HCT116 (cell line): ENCODE results near the gene POU4F1. TPM values are rescaled to one million over a fixed set of nuclear protein-coding genes. Genes with fewer than 3 reads are reported as not detected.

Experiments
- ATAC-seq: fragments of 200-7000 bp; cut with Tn5 transposase; 2 replicates; pipeline ENCODE4 v1.9.1; 2020; ENCODE audit warnings: mild to moderate bottlenecking, moderate library complexity
- BruUV-seq: library from RNA; stranded (reverse); fragments of 400-500 nt; replicated peaks from 2 replicates; lab custom pipeline; 2021; lab: Mats Ljungman, UMichigan
- CTCF ChIA-PET: fragments of 300-600 bp; sonication (Branson Sonifier 250); formaldehyde crosslinking; loops from one replicate; lab custom pipeline; 2021; ENCODE audit warnings: antibody characterized with exemption; lab: Charles Lee
- POLR2A ChIA-PET: fragments of 300-600, 350-600 bp; sonication (Branson Sonifier 250); formaldehyde crosslinking; loops from one replicate; lab custom pipeline; 2021; ENCODE audit warnings: antibody characterized with exemption; lab: Charles Lee
- RAD21 ChIA-PET, 2 experiments: fragments of 300-600 bp; sonication (Branson Sonifier 250); formaldehyde crosslinking; loops; one replicate each; lab custom pipeline; 2023; ENCODE audit warnings: low total read pairs in 2 of 2; ENCODE audit not compliant: uncharacterized antibody in 2 of 2, unreplicated experiment in 2 of 2, low non-redundant PET in 1 of 2; lab: Charles Lee
- DNase-seq: peaks from one replicate; pipeline ENCODE4 v3.0.0-alpha.2; 2010; ENCODE audit warnings: low read depth, low spot score
- H2AFZ ChIP-seq: fragments of 200-600 bp; shearing (Covaris generic), sonication (generic); 2 replicates; pipeline ENCODE4 v1.6.1; 2017; ENCODE audit warnings: low read depth, mixed run types, mixed read lengths, antibody characterized with exemption, low read length; ENCODE audit not compliant: poor library complexity, severe bottlenecking
- H3K27ac ChIP-seq: 2 replicates; pipeline ENCODE4 v1.5.1; 2012; ENCODE audit warnings: low read depth, low read length
- H3K27me3 ChIP-seq: fragments of 200-600 bp; sonication (generic); 2 replicates; pipeline ENCODE4 v1.6.1; 2016; ENCODE audit warnings: mixed run types, low read length, mixed read lengths; ENCODE audit not compliant: insufficient read depth
- H3K36me3 ChIP-seq, 2 experiments: fragments of 200-500 bp in 1 of 2; fragments of 200-600 bp in 1 of 2; sonication (Bioruptor generic) in 1 of 2; sonication (generic) in 1 of 2; 2 replicates each; pipeline versions ENCODE4 v1.5.1 to v1.6.1; 2014 to 2016; ENCODE audit warnings: low read length in 2 of 2, inconsistent platforms in 1 of 2, mixed read lengths in 1 of 2, mixed run types in 1 of 2; ENCODE audit not compliant: insufficient read depth in 2 of 2, control insufficient read depth in 1 of 2
- H3K4me1 ChIP-seq, 2 experiments: fragments of 200-600 bp in 1 of 2; sonication (generic) in 1 of 2; 2 replicates each; pipeline versions ENCODE4 v1.5.1 to v1.6.1; 2012 to 2017; ENCODE audit warnings: low read length in 2 of 2, inconsistent platforms in 1 of 2, mild to moderate bottlenecking in 1 of 2, mixed read lengths in 1 of 2, mixed run types in 1 of 2, moderate library complexity in 1 of 2; ENCODE audit not compliant: insufficient read depth in 2 of 2, control insufficient read depth in 1 of 2
- H3K4me2 ChIP-seq: fragments of 200-600 bp; sonication (generic); 2 replicates; pipeline ENCODE4 v1.6.1; 2017; ENCODE audit warnings: mixed run types, low read length, mixed read lengths
- H3K4me3 ChIP-seq, 2 experiments: fragments of 200-600 bp in 1 of 2; sonication (generic) in 1 of 2; replicated peaks in 1 of 2; 2 replicates each; pipeline ENCODE4 v1.5.1; 2011 to 2016; ENCODE audit warnings: low read length in 2 of 2, control low read depth in 1 of 2, low read depth in 1 of 2, mild to moderate bottlenecking in 1 of 2, mixed read lengths in 1 of 2, mixed run types in 1 of 2
- H3K79me2 ChIP-seq: fragments of 200-600 bp; sonication (generic); 2 replicates; pipeline ENCODE4 v1.6.1; 2017; ENCODE audit warnings: mild to moderate bottlenecking, mixed run types, low read length, moderate library complexity, mixed read lengths; ENCODE audit not compliant: insufficient read depth
- H3K9ac ChIP-seq: fragments of 200-600 bp; sonication (generic); 2 replicates; pipeline ENCODE4 v1.6.1; 2016; ENCODE audit warnings: low read length, mixed read lengths
- H3K9me2 ChIP-seq: fragments of 200-600 bp; sonication (generic), shearing (Covaris generic); 2 replicates; pipeline ENCODE4 v1.6.1; 2017; ENCODE audit warnings: mixed run types, mild to moderate bottlenecking, moderate library complexity; ENCODE audit not compliant: insufficient read depth
- H3K9me3 ChIP-seq, 2 experiments: fragments of 200-500 bp in 1 of 2; fragments of 200-600 bp in 1 of 2; sonication (Bioruptor generic) in 1 of 2; sonication (generic) in 1 of 2; 2 replicates each; pipeline ENCODE4 v1.6.1; 2014 to 2017; ENCODE audit warnings: low read length in 2 of 2, mixed read lengths in 2 of 2, inconsistent platforms in 1 of 2, low read depth in 1 of 2, mild to moderate bottlenecking in 1 of 2, mixed run types in 1 of 2, moderate library complexity in 1 of 2; ENCODE audit not compliant: control insufficient read depth in 1 of 2, insufficient read depth in 1 of 2
- H4K20me1 ChIP-seq: fragments of 200-600 bp; sonication (generic), shearing (Covaris generic); 2 replicates; pipeline ENCODE4 v1.6.1; 2017; ENCODE audit warnings: mixed run types, mild to moderate bottlenecking, moderate library complexity; ENCODE audit not compliant: insufficient read depth
- EGR1 ChIP-seq: IDR thresholded peaks from 2 replicates; pipeline ENCODE4 v1.6.1; 2012; ENCODE audit warnings: low read depth
- ELF1 ChIP-seq: IDR thresholded peaks from 2 replicates; pipeline ENCODE4 v1.6.1; 2012; ENCODE audit warnings: low read depth, borderline replicate concordance
- EZH2 ChIP-seq: fragments of 200-600 bp; sonication (generic); IDR thresholded peaks from 2 replicates; pipeline ENCODE4 v1.6.1; 2017; ENCODE audit warnings: antibody characterized with exemption, mixed run types
- EZH2phosphoT487 ChIP-seq: fragments of 200-600 bp; IDR thresholded peaks from 2 replicates; pipeline ENCODE4 v1.6.1; 2018; ENCODE audit warnings: antibody characterized with exemption, borderline replicate concordance
- FOSL1 ChIP-seq: IDR thresholded peaks from 2 replicates; pipeline ENCODE4 v1.6.1; 2012; ENCODE audit warnings: low read depth
- POLR2AphosphoS5 ChIP-seq: IDR thresholded peaks from 2 replicates; pipeline ENCODE4 v1.6.1; 2011; ENCODE audit warnings: mild to moderate bottlenecking, low read depth, low read length, moderate library complexity
- RAD21 ChIP-seq: IDR thresholded peaks from 2 replicates; pipeline ENCODE4 v1.6.1; 2012; ENCODE audit warnings: low read depth, mild to moderate bottlenecking
- SIN3A ChIP-seq: IDR thresholded peaks from 2 replicates; pipeline ENCODE4 v1.6.1; 2012; ENCODE audit warnings: low read depth
- SP1 ChIP-seq: IDR thresholded peaks from 2 replicates; pipeline ENCODE4 v1.6.1; 2012; ENCODE audit warnings: low read depth
- ZNF274 ChIP-seq: fragments of 200-500 bp; sonication (Bioruptor generic); IDR thresholded peaks from 2 replicates; pipeline ENCODE4 v1.6.1; 2014; ENCODE audit warnings: mild to moderate bottlenecking, low read depth, low read length, inconsistent platforms
- intact Hi-C: fragments of 100-400 bp; cut with micrococcal nuclease; formaldehyde crosslinking; loops from 2 replicates; pipeline ENCODE4 v1.10.0; 2022
- total RNA-seq: library from RNA; stranded (reverse); gene quantifications from one replicate; pipeline ENCODE4 v1.2.1, GENCODE V29; 2021; ENCODE audit not compliant: unreplicated experiment
- TF ChIP-seq, protein P1 (sequence below): IDR thresholded peaks from 2 replicates; pipeline ENCODE4 v1.6.1; 2012; ENCODE audit warnings: low read depth

Gene POU4F1
- total RNA-seq, 1 experiment from 2014 or later, result not detected

DNA sequence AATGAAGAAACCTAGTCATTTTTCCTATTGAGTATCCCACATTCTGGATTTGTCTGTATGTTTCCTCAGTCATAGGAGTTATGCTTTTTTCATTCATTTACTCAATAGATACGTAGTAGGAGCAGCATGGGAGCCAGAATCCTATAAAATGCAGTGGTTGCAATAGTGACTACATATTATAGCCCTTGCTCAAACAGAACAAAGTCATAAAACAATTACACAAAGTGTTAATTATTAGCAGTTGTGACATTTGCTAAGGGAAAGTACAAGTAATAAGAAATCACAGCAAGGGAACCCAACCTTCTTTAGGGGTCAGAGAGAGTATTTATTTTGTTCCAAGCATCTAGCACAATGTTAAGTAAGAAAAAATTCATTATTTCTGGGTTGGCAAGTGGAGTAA, 27.7 kb upstream of the POU4F1 start:
- Histone ChIP-seq H3K36me3 (peaks cover 9 to 11% of the 10 kb centered on the region in 2 experiments; a peak in 3 of 4 replicates), H4K20me1 (no peaks in the 10 kb centered on the region; the same call in 1 of the 2 replicates), H3K27me3 (no peaks in the 10 kb centered on the region), H3K9me2 (no peaks in the 10 kb centered on the region), H3K79me2 (peaks cover 3% of the 10 kb centered on the region; the same call in 1 of the 2 replicates), H2AFZ (no peak overlapping the region), H3K27ac (no peak overlapping the region), H3K4me3 (no peak overlapping the region), H3K9ac (no peak overlapping the region), H3K4me1 (no peaks in the 10 kb centered on the region), H3K9me3 (no peaks in the 10 kb centered on the region), H3K4me2 (no peak overlapping the region)
- CTCF ChIA-PET, result no interaction called here
- DNase-seq, result no peak
- no TSS peak for BruUV-seq
- intact Hi-C loops, result no loop called here
- POLR2A ChIA-PET, result no interaction called here
- RAD21 ChIA-PET, result no interaction called here
- TF ChIP-seq ELF1, result no peak
- TF ChIP-seq, protein P1, sequence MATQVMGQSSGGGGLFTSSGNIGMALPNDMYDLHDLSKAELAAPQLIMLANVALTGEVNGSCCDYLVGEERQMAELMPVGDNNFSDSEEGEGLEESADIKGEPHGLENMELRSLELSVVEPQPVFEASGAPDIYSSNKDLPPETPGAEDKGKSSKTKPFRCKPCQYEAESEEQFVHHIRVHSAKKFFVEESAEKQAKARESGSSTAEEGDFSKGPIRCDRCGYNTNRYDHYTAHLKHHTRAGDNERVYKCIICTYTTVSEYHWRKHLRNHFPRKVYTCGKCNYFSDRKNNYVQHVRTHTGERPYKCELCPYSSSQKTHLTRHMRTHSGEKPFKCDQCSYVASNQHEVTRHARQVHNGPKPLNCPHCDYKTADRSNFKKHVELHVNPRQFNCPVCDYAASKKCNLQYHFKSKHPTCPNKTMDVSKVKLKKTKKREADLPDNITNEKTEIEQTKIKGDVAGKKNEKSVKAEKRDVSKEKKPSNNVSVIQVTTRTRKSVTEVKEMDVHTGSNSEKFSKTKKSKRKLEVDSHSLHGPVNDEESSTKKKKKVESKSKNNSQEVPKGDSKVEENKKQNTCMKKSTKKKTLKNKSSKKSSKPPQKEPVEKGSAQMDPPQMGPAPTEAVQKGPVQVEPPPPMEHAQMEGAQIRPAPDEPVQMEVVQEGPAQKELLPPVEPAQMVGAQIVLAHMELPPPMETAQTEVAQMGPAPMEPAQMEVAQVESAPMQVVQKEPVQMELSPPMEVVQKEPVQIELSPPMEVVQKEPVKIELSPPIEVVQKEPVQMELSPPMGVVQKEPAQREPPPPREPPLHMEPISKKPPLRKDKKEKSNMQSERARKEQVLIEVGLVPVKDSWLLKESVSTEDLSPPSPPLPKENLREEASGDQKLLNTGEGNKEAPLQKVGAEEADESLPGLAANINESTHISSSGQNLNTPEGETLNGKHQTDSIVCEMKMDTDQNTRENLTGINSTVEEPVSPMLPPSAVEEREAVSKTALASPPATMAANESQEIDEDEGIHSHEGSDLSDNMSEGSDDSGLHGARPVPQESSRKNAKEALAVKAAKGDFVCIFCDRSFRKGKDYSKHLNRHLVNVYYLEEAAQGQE, result no peak
- no peak for TF ChIP-seq ZNF274
- TF ChIP-seq RAD21, result no peak
- TF ChIP-seq EZH2, result no peak
- no peak for TF ChIP-seq EGR1
- TF ChIP-seq EZH2phosphoT487, result no peak
- TF ChIP-seq FOSL1, result no peak
- no peak for TF ChIP-seq SP1
- no peak for TF ChIP-seq POLR2AphosphoS5
- no peak for TF ChIP-seq SIN3A
- ATAC-seq, result no peak
